ENCODE results near the gene SLC25A41. TPM values are rescaled to one million over a fixed set of nuclear protein-coding genes. Genes with fewer than 3 reads are reported as not detected.

SLC25A41 gene
- polyA plus RNA-seq (ENCODE audit: insufficient read length): 1.0 TPM
- long read RNA-seq, donor 1: 0 reads
- long read RNA-seq, donor 2: 0 reads
- long read RNA-seq, donor 3: 0 reads
- long read RNA-seq, donor 4: 0 reads
- long read RNA-seq, donor 5: 0 reads
- long read RNA-seq, donor 6: 0 reads
- long read RNA-seq, donor 7: 0 reads
- long read RNA-seq, donor 8: 0 reads

DNA sequence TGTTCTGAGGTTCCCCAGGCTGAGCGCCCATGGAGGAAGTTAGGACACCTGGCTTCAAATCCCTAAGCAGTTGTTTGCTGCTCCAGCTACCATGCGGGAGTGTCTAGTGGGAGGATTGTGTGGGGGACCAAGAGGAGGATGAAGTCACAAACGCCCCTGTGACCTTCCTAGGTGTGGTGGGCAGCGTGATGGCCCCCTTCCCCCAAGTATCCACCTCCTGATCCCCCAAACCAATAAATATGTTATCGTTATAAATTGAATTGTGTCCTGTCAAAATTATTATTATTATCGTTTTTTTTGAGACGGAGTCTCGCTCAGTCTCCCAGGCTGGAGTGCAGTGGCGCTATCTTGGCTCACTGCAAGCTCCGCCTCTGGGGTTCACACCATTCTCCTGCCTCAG, at the start of gene SLC25A41:
Gene SLC25A41, minus strand, starts transcription at position 101 of the 400 bp plus-strand sequence. Its CDS starts 70 bp downstream, at position 31.
- no peak for DNase-seq

DNA sequence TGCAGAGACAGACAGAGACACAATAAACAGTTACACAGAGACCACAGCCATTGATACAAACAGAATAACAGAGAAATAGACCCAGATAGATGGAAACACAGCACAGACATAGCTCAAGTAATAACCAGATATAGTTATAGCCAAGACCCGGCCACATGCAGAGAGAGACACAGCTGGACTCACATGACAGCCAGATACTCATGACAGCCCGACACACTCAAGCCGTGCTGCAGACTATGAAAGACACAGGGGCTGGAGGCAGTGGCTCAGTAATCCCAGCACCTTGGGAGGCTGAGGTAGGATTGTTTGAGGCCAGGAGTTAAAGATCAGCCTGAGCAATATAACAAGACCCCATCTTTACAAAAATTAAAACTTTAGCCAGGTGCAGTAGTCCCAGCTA, 49.7 kb upstream of the SLC25A41 start:
- DNase-seq: no peak

DNA sequence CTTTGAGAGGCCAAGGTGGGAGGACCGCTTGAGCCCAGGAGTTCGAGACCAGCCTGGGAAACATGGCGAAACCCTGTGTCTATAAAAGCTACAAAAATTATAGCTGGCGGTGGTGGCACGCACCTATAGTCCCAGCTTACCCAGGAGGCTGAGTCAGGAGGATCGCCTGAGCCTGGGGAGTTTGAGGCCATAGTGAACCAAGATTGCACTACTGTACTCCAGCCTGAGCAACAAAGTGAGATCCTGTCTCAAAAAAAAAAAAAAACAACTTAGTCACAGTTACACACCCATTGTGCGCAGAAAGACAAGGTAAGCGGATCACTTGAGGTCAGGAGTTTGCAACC, 48.8 kb upstream of the SLC25A41 start:
- no peak for DNase-seq

DNA sequence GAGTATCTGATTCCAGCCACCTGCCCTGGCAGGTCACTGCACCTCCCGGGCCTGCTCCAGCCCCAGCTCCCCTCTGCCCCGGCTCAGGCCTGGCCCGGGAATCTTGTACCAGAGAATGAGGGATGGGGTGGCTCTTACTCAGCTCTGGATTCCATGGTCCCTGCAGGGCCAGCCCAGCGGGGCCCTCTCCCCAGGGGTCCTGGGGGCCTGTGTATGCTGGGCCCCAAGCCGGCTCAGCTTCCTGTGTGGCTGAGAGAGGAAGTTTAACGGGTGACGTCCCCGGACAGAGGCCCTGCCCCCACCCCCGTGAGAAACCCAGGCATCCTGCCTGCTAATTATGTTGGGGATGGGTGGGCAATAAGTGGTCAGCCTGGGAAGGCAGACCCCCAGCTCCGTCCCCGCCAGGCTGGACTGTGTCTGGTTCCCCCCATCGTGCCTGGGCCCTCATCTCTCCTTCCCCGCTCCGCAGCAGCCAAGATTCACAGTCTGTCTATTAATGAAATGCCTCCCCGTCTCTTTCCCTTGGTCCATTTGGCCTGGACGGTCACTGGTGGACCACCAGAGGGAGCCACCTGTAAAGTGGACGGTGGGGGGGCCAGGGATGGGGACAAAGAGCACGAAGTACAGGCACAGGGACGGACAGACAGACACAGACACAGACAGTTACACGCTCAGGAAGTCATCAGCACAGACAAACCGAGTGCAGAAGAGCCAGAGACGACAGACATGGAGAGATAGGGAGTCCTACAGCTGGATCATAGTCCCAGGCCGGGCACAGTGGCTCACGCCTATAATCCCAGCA, 48.2 kb upstream of the SLC25A41 start, which contains the start of gene DENND1C:
Gene DENND1C, minus strand, starts transcription at position 247 of the 802 bp plus-strand sequence. Its CDS starts 92 bp downstream, at position 155.
- DNase-seq: no peak

DNA sequence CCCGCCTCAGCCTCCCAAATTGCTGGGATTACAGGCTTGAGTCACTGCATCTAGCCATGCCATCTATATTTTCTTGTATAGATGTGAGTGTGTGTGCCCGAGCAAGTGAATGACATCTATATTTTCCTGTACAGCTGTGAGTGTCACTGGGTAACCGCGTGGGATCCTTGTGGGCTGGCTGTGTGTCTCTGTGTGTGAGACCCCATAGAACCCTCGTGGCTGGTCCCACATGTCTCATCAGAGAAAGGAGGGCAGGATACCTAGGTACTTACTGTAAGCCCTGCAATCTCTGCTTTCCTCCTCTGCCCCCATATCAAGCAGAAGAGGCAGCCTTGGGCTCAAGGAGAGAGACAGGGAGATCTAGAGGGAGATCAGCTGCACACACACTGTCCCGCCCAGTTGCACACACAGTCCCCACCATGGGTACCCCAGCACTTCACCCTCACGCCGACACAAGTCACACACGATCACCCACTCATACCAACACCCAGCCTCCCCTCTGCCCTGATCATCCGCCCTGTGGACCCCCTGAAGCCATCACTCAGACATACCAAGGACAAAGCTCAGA, 47.4 kb upstream of the SLC25A41 start:
- DNase-seq: no peak

DNA sequence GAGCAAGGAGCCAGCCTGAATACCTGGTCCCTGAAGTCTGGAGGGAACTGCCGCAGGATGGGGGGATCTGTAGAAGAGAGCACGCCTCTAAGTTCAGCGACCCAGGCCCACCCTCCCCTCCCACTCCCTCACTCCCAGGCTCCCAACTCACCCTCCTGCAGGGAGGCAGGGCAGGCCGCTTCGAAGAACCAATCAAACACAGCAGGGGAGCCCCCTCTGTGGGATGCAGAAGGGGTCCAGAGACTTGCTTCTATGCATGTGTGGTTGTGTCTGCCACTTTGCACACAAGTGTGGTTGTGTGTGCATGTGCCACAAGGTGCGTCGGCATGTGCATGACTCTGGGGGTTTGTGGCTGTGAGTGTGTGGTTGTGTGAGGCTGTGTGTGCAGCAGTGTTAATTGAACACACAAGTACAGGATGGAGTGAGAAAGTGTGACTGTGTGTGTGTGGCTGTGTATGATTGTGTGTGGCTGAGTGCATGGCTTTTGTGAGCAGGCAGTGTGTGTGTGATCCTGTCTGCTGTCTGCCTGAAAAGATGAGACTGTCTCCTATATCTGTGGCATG, 46.4 kb upstream of the SLC25A41 start:
- DNase-seq: no peak

DNA sequence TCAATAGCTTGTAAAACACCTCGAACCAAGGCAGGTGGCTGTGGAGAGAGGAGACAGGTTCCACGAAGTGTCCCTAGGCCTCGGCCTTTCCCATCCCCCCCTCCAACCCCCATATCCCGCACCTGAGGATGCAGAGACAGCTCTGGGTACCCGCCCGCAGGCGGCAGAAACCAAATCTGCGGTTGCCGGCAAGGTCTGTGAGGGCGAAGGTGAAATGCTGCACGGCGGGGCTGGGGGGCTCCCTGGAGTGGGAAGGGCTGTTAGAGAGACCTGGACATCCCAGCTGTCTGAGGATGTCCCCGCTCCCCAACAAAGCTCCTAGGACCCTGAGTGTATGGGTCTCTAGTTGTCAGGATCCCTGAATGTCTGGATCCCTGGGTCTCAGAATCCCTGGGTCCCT, 45.3 kb upstream of the SLC25A41 start:
- DNase-seq: no peak

DNA sequence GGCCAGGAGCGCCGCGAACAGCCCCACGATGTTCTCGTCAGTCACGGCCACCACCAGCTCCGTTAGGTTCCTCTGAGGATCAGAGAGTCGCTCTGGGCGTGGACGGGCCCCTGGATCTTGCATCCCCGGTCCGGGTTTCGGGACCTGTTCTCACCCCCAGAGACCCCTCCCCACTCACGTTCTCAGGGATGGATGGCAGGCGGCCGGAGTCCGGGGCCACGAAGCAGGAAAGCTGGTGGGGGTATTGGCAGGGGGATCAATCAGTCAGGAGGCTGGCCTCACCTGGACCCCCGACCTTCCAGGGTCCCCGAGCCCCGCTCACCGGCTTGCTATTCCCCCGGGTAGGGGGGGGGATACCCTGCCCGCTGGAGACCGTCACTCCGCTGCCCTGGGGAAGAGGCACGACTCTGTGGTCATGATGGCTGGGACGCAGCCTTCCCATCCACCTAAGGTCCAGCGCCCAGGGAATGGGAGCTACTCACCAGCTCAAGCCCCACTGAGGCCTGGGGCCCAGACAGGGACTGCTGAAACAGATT, 43.4 kb upstream of the SLC25A41 start:
- no peak for DNase-seq

DNA sequence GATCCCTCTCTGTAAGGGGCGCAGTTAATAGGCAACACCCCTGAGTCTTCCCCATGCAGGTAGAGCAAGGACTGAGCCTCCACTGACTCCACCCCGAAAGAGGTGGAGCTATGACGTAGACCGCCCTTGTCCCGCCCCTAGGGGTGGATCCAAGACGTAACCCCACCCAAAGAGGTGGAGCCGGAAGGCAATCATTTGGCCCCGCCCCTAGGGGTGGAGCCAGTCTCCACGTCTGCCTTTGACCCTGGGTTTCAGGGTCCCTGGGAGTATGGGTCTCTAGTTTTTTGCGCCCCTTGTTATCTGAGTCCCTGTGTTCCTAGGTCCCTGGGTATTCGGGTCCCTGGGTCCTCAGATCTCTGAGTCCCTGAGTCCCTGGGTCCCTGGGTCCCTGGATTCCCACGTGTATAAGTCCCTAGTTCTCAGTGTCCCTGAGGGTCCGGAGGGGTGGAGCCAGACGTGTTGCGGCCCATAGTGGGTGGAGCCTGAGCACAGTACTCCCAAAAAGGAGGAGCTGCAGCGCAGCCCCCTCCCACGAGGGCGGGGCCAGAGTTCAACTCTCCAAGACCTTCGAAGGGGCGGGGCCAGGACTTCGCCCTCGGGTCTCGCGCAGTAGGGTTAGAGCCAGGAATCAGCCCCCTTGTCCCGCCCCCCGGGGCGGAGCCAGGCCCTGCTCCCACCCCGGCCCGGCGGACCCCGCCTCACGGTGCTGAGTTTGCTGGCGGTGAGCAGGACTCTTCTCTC, 42.8 kb upstream of the SLC25A41 start:
- DNase-seq: peak; percentile 83

DNA sequence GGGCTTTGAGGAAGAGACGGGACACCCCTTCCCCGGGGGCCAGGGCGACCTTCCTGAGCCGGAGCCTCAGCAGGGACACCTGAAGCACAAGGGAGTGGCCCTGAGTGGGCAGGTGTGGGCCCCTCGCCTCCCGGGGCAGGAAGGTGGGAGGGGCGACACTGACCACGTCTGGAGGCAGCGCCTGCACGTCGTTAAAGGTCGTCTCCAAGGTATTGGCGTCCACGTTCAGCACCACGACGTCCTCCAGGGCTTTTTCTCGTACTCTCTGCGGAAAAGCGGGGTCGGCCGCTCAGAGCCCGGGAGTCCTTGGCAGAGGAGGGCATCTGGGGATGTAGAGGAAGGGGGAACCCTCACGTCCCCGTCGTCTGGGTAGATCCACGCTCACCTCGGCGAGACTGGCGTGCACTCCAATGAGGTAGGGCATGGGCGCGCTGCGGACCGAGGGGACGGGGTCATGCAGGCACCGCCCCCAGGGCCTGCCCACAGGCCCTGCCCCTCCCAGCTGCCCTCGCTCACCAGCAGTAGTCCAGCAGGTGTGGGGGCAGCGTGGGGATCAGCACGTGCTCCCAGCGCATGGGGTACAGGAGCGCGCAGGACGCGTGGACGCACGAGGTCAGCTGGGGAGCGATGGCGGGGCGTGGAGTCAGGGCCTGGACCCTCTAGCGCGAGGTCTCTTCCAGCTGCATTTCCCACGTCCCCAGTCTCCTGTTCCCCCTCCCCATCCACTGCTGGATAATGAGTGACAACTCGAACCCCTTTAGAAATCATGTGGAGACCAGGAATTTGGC, 42.0 kb upstream of the SLC25A41 start:
- DNase-seq: no peak

DNA sequence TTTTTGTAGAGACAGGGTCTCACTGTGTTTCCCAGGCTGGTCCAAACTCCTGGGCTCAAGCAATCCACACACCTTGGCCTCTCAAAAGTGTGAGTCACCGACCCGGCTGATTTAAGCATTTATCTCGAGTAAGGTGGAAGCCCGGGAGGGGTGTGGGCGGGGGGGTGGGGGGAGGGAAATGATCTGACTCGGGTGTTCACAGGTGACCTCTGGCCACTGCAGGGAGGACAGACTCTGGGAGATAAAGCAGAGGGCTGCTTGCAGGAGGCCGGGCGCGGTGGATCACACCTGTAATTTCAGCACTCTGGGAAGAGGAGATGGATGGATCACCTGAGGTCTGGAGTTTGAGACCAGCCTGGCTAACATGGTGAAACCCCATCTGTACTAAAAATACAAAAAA, 40.1 kb upstream of the SLC25A41 start:
- DNase-seq: no peak

DNA sequence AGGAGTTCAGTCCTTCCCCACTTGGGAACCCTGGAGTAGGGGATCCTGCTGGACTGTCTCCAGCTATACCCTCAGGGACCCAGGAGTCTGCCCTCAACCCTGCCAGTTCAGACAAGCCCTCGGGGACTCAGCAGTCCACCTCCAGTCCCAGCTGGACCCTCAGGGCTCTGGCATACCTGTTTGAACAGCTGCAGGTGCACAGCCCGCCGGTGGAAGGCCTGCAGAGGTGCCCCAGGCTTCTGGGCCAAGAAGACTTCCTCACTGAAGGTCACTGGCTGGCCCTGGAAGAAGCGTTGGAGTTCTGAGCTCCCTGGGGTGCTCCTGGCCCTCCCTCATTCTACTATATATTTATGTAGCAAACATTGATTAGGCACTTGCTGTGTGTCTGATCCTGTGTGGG, 39.1 kb upstream of the SLC25A41 start:
- no peak for DNase-seq

DNA sequence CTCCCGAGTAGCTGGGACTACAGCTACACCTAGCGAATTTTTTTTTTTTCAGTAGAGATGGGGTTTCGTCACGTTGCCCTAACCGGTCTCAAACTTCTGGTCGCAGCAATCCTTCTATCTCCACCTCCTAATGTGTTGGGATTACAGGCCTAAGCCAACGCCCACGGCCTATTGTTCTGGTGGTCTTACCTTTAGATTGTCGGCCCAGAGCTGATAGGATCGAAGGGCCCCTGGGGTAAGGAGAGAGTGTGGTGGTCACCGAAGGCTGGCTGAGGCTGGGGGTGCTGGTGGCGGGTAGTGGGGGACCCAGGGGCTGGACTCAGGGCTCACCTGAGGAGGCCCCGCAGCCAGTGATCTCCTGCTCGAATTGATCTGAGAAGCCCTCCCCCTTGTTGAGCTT, 37.5 kb upstream of the SLC25A41 start:
- DNase-seq: no peak

DNA sequence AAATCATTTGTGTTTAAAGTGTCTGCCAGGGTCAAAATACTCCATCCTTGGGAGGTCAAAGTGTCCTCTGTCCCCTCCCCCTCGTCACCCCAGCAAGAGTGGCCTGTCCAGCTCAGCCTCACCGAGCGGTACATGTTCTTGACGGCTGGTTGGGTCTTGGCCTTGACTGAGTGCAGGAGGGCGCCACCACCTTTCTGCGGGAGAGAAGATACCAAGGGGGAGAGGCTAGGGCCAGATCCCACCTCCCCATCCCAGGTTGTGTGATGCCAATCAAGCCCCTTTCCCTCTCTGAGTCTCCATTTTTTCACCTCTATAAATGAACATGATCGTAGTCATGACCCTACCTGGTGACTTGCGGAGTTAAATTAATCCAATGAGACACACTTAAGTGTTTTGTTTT, 36.6 kb upstream of the SLC25A41 start:
- no peak for DNase-seq

DNA sequence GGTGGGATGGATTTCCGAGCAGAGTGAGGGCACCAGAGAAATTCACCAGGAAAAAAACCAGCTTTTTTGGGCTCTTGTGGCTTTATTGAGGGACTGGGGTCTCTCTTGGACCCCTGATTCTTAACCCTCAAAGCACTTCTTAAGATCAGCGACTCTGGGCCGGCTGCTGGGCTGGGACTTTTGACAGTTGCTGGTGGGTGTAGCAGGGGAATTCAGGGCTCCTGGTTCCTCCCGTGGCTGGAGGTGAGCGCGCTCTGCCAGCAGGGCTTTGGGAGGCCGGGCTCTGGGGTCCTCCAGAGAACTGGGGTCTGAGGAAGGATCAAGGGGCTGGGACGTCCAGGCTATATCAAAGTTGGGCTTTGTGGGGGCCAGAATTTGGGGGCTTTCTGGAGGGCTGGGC, 33.8 kb upstream of the SLC25A41 start:
- no peak for DNase-seq

DNA sequence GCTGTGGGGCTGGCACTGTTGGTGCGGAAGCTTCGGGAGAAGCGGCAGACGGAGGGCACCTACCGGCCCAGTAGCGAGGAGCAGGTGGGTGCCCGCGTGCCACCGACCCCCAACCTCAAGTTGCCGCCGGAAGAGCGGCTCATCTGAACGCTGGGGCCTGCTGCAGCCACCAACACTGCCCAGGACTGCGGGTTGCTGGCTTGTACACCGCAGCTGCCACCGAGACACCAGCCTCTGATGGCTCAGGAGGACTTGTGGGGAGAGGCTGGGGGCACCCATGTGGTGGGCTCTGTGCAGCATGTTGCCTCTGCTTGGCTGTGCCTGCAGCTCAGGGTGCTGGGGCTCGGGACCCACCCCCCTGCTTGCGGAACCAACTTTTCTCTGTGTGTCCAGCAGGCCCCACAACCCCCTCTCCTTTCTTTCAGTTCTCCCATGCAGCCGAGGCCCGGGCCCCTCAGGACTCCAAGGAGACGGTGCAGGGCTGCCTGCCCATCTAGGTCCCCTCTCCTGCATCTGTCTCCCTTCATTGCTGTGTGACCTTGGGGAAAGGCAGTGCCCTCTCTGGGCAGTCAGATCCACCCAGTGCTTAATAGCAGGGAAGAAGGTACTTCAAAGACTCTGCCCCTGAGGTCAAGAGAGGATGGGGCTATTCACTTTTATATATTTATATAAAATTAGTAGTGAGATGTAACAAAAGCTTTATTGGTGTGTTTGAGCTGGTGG, 33.1 kb upstream of the SLC25A41 start:
- no peak for DNase-seq

DNA sequence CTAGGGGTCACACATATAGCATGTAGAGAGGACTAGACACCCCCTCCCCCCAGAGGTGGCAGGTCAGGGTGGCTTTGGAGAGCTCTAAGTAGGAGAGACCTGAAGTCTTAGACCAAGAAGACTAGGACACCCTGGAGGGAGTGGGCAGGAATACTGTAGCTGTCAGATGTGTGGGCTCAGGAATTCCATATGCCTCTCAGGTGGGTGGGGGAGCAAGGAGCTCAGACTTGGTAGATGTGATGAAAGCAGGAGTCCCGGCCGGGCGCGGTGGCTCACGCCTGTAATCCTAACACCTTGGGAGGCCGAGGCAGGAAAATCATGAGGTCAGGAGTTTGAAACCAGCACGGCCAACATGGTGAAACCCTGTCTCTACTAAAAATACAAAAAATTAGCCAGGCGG, 32.1 kb upstream of the SLC25A41 start:
- no peak for DNase-seq

DNA sequence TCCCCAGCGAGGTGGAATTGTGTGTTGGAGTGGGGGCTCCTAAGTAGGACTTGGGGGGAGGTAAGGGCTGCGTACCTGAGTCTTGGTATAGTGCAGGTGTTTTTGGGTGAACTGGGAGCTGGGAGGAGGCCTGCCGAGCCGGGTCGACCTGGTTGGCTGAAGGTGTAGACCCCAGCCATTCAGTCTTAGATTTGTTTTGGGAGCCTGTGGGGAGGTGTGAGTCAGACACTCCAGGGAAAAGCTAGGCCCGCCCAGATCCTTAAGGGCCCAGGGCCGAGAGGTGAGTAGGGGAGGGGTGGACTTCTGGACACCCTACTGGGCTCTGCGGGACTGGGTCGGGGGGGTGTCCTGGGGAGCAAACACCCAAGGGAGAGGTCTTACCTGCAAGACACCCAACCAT, 31.4 kb upstream of the SLC25A41 start:
- DNase-seq: no peak

DNA sequence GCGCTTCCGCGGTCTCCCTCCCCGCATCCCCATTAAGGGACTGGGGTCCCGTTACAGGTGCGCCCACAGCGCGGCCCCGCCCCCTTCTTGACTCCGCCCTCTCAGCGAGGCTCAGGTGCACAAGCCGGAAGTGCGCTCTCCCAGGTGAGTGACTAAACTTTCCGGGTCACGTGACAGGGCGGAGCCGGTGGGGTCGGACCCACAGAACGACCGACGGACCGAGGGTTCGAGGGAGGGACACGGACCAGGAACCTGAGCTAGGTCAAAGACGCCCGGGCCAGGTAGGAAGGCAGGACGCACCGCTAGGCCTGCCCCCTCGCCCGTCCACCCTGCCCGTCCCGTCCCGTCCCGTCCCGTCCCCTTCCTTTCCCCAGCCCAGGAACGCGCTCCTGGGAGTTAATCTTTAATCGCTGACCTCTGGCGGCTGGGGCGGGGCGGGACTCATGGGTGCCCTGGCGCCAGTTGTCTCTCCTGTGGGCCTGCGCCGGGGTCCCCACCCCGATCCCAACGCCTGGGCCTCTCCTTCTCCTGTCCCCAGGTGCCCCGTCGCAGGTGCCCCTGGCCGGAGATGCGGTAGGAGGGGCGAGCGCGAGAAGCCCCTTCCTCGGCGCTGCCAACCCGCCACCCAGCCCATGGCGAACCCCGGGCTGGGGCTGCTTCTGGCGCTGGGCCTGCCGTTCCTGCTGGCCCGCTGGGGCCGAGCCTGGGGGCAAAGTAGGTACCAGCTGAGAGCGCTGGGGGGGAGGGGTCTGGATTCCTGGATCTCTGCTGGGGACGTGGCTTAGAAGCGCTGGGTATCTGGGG, 30.7 kb upstream of the SLC25A41 start, which contains the start of gene CRB3:
Gene CRB3, plus strand, starts transcription at position 202 of the 804 bp plus-strand sequence. Its CDS starts 431 bp downstream, at position 633.
- DNase-seq: peak; percentile 68

Measured in left kidney (tissue), 8 donors.